Heart left ventricle (tissue), 13 donors: ENCODE results near the gene MESP2.

Source experiments
- CTCF ChIP-seq, 12 donors: fragments of 200-600 bp; sonication (generic) in 4 of 12; IDR thresholded peaks; one replicate each; pipeline versions ENCODE4 v1.5.0 to v1.8.0; 2018 to 2022; ENCODE audit warnings: antibody characterized with exemption in 12 of 12, mild to moderate bottlenecking in 5 of 12
- POLR2A ChIP-seq, 2 donors: fragments of 450-650 bp; IDR thresholded peaks; one replicate each; pipeline ENCODE4 v1.6.1; 2017; ENCODE audit warnings: antibody characterized with exemption in 2 of 2, mild to moderate bottlenecking in 2 of 2, moderate library complexity in 2 of 2
- donor health status: ischemic (EF 13 %, LVEDD 7.1; RV severe dilation, severe dysfunction).
- donor health status: DM: no; HTN: yes; CAD: no.
- donor health status: DM: no; HTN: no; CAD: no.
- donor health status: ischemic (EF 25% LVEDD 6.9; RV normal size, moderate dysfunction).
- donor health status: ischemic (EF 25% LVEDD 5.7; RV mildly dilated, moderate dysfunction).
- donor health status: ischemic (EF 35%, LVEDD 5.7; RV mildly dilated, moderate dysfunction).
- donor health status: nonischemic (EF 11% LVEDD 7.7; RV severe dilation, severe dysfunction).
- donor health status: DM: yes; HTN: yes; CAD: no.
- donor health status: PGD.
- donor health status: ischemic (EF 29% LVEDD 5.4; RV normal size, mild dysfunction).
- donor health status: nonischemic (EF 23%, LVEDD 6.1; RV moderate dilation, normal function).

- no peak for TF ChIP-seq CTCF (IDR thresholded peaks at IDR 0.05)
- TF ChIP-seq POLR2A (IDR thresholded peaks at IDR 0.05): no peak
Observed at GRCh38 chr15:89749951-89750559, 26.1 kb upstream of the MESP2 start.
